PFSK-1 (cell line): Measurements from ENCODE around the gene SLC6A11.

Source experiments
- FOXP2 ChIP-seq: optimal IDR thresholded peaks from 2 replicates; pipeline ENCODE3; 2011; ENCODE audit warnings: borderline replicate concordance, control low read depth, inconsistent platforms; ENCODE audit not compliant: insufficient read depth; ENCODE audit errors: extremely low read length, extremely low read depth
- POLR2AphosphoS5 ChIP-seq: IDR thresholded peaks from 2 replicates; pipeline ENCODE4 v1.6.1; 2012; ENCODE audit warnings: low read depth, mild to moderate bottlenecking, control low read depth, low read length, moderate library complexity
- SIN3A ChIP-seq: IDR thresholded peaks from 2 replicates; pipeline ENCODE4 v1.6.1; 2012; ENCODE audit warnings: mild to moderate bottlenecking, low read length, moderate library complexity, borderline replicate concordance; ENCODE audit not compliant: insufficient read depth
- TAF1 ChIP-seq: IDR thresholded peaks from 2 replicates; pipeline ENCODE4 v1.6.1; 2012; ENCODE audit warnings: low read length, control low read depth, borderline replicate concordance; ENCODE audit not compliant: insufficient read depth
- TF ChIP-seq, protein P1 (sequence below), 2 experiments: IDR thresholded peaks; 2 replicates each; pipeline versions ENCODE4 v1.6.1 to v1.8.0; 2011 to 2012; ENCODE audit warnings: low read depth in 2 of 2, low read length in 2 of 2, control low read depth in 1 of 2, inconsistent platforms in 1 of 2, mild to moderate bottlenecking in 1 of 2, moderate library complexity in 1 of 2; ENCODE audit not compliant: insufficient read depth in 1 of 2

Gene SLC6A11

DNA sequence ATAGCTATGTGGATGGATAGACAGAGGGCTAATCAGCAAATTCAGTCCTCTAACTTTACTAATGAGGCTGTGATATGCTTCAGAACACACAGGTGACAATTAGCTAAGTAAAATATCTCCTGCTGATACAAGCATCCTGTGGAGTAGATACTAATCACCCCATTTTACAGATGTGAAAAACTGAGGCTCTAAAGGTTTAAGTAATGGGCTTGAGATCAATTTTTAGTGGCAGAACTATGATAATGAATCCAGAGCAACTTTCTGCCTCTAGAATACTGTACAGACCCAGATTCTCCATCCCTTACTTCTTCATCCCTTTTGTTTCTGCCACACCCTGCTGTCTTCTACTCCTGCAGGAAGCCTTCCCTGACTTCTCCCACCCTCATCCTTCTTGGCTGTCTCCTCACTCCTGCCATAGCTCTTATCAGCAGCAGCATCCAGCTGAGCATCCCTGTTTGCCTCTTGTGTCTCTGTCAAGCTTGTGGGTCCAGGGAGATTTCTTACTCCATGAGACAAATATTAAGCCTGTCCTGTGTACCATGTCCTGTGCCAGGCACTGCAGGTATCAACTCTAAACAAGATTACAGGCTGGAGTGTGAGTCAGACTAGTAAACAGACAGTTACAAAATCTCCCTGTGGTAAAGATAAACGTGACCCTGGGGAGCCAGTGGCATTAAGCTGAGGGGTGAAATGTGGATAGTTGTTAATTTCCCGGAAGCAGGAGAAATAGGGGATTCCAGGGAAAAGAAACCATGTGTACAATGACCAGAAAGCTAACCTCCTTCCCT, 39.2 kb downstream of the SLC6A11 start:
- TF ChIP-seq TAF1 (no peak), POLR2AphosphoS5 (no peak), FOXP2 (no peak), SIN3A (no peak)
- TF ChIP-seq, protein P1, sequence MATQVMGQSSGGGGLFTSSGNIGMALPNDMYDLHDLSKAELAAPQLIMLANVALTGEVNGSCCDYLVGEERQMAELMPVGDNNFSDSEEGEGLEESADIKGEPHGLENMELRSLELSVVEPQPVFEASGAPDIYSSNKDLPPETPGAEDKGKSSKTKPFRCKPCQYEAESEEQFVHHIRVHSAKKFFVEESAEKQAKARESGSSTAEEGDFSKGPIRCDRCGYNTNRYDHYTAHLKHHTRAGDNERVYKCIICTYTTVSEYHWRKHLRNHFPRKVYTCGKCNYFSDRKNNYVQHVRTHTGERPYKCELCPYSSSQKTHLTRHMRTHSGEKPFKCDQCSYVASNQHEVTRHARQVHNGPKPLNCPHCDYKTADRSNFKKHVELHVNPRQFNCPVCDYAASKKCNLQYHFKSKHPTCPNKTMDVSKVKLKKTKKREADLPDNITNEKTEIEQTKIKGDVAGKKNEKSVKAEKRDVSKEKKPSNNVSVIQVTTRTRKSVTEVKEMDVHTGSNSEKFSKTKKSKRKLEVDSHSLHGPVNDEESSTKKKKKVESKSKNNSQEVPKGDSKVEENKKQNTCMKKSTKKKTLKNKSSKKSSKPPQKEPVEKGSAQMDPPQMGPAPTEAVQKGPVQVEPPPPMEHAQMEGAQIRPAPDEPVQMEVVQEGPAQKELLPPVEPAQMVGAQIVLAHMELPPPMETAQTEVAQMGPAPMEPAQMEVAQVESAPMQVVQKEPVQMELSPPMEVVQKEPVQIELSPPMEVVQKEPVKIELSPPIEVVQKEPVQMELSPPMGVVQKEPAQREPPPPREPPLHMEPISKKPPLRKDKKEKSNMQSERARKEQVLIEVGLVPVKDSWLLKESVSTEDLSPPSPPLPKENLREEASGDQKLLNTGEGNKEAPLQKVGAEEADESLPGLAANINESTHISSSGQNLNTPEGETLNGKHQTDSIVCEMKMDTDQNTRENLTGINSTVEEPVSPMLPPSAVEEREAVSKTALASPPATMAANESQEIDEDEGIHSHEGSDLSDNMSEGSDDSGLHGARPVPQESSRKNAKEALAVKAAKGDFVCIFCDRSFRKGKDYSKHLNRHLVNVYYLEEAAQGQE (IDR thresholded peaks at IDR 0.05; ENCODE audit: insufficient read depth in 1 of 2, low read depth in 2 of 2, low read length in 2 of 2) = no peak

GRCh38 chr3:10855871-10856662, 40.0 kb downstream of the SLC6A11 start:
- TF ChIP-seq, protein P1 (IDR thresholded peaks at IDR 0.05; ENCODE audit: insufficient read depth in 1 of 2, low read depth in 2 of 2, low read length in 2 of 2) = no peak
- TF ChIP-seq POLR2AphosphoS5 (no peak), TAF1 (no peak), FOXP2 (no peak), SIN3A (no peak)

- TF ChIP-seq, protein P1 (IDR thresholded peaks at IDR 0.05; ENCODE audit: insufficient read depth in 1 of 2, low read depth in 2 of 2, low read length in 2 of 2) = no peak
- TF ChIP-seq TAF1 = no peak
- no peak for TF ChIP-seq FOXP2
- TF ChIP-seq POLR2AphosphoS5 = no peak
- TF ChIP-seq SIN3A = no peak
Observed at GRCh38 chr3:10857235-10857634, 41.2 kb downstream of the SLC6A11 start.

- TF ChIP-seq TAF1 = no peak
- no peak for TF ChIP-seq POLR2AphosphoS5
- no peak for TF ChIP-seq FOXP2
- TF ChIP-seq SIN3A = no peak
- TF ChIP-seq, protein P1 (IDR thresholded peaks at IDR 0.05; ENCODE audit: insufficient read depth in 1 of 2, low read depth in 2 of 2, low read length in 2 of 2) = no peak
Observed at GRCh38 chr3:10858091-10858490, 42.1 kb downstream of the SLC6A11 start.
